GM13976 (cell line): ENCODE data around the gene RIN3.

Experiments
- DNase-seq: peaks from one replicate; pipeline ENCODE4 v3.0.0; 2012; ENCODE audit warnings: low spot score
- in situ Hi-C: fragments of 300-500 bp; cut with MboI; formaldehyde crosslinking; loops from one replicate; pipeline ENCODE4 v1.12.0; 2022; ENCODE audit warnings: low sequenced_read_pairs, mixed read lengths, inconsistent platforms; ENCODE audit not compliant: unreplicated experiment
- TF ChIP-seq, protein P1 (sequence below): IDR thresholded peaks from 2 replicates; pipeline ENCODE4 v1.5.1; 2012; ENCODE audit warnings: borderline replicate concordance, mild to moderate bottlenecking; ENCODE audit not compliant: insufficient read depth; ENCODE audit errors: extremely low read depth, missing control alignments, control extremely low read depth

The RIN3 gene

GRCh38 chr14:92712654-92713051, 199.1 kb downstream of the RIN3 start:
- DNase-seq: no peak
- in situ Hi-C loops: no loop called here
- TF ChIP-seq, protein P1, sequence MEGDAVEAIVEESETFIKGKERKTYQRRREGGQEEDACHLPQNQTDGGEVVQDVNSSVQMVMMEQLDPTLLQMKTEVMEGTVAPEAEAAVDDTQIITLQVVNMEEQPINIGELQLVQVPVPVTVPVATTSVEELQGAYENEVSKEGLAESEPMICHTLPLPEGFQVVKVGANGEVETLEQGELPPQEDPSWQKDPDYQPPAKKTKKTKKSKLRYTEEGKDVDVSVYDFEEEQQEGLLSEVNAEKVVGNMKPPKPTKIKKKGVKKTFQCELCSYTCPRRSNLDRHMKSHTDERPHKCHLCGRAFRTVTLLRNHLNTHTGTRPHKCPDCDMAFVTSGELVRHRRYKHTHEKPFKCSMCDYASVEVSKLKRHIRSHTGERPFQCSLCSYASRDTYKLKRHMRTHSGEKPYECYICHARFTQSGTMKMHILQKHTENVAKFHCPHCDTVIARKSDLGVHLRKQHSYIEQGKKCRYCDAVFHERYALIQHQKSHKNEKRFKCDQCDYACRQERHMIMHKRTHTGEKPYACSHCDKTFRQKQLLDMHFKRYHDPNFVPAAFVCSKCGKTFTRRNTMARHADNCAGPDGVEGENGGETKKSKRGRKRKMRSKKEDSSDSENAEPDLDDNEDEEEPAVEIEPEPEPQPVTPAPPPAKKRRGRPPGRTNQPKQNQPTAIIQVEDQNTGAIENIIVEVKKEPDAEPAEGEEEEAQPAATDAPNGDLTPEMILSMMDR: no peak

DNA sequence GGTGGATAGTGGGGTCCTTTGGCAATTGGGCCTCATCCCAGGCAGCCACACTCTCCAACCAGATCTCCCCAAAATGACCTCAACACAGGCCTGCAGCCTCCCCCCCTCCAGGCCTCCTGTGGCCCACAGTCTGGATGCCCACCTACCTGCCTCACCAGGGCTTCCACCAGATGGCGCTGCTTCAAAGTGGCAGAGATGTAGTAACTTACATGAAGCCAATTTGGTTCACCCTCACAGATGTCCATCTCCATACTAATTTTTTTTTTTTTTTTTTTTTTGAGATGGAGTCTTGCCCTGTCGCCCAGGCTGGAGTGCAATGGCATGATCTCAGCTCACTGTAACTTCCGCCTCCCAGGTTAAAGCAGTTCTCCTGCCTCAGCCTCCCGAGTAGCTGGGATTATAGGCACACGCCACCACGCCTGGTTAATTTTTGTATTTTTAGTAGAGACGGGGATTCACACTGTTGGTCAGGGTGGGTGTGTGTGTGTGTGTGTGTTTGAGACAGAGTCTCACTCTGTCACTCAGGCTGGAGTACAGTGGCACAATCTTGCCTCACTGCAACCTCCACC, 201.2 kb downstream of the RIN3 start:
- peak; percentile 85 for DNase-seq
- TF ChIP-seq, protein P1: peak; percentile 77
- in situ Hi-C loops: loop anchor here (5.0 kb wide), 1 partner anchor 67 kb away; no protein-coding TSS in a partner anchor

DNA sequence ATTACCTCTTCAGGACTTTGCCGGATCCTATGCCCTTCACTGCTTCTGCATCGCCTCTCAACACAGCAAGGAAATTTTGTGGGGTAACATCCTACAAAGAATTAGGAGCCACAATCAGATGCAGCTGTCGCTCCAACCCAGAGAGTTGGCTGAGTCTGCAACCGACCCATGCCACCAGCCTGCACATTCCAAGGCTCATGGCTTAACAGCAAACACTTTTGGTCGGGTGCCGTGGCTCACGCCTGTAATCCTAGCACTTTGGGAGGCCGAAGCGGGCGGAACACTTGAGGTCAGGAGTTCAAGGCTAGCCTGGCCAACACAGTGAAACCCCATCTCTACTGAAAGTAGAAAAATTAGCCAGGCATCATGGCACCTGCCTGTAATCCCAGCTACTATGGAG, 202.6 kb downstream of the RIN3 start:
- in situ Hi-C loops: loop anchor here (5.0 kb wide), 1 partner anchor 66 kb away; no protein-coding TSS in a partner anchor
- TF ChIP-seq, protein P1: no peak
- DNase-seq: no peak

- in situ Hi-C loops: loop anchor here (5.0 kb wide), 1 partner anchor 65 kb away; no protein-coding TSS in a partner anchor
- TF ChIP-seq, protein P1: no peak
- no peak for DNase-seq
These were observed 204.0 kb downstream of the RIN3 start for GRCh38 chr14:92717571-92718042.

- in situ Hi-C loops: loop anchor here (5.0 kb wide), 1 partner anchor 64 kb away; no protein-coding TSS in a partner anchor
- TF ChIP-seq, protein P1: no peak
These were observed 205.1 kb downstream of the RIN3 start for GRCh38 chr14:92718664-92719063.

GRCh38 chr14:92719421-92719820, 205.8 kb downstream of the RIN3 start:
- no peak for DNase-seq
- TF ChIP-seq, protein P1: no peak
- in situ Hi-C loops: loop anchor here (5.0 kb wide), 1 partner anchor 63 kb away; no protein-coding TSS in a partner anchor

More at GRCh38 chr14:92718664-92719063, 205.1 kb downstream of the RIN3 start:
- DNase-seq: no peak

GRCh38 chr14:92719890-92720323, 206.3 kb downstream of the RIN3 start:
- DNase-seq: no peak
- TF ChIP-seq, protein P1: no peak
- in situ Hi-C loops: loop anchor here (5.0 kb wide), 1 partner anchor 62 kb away; no protein-coding TSS in a partner anchor
